ENCODE measurements around the gene EML6.
"Not testable (repeated sequence)": the region's sequence is repeated elsewhere in the genome, so short reads cannot be mapped to it uniquely, and the experiment has no call there.

Gene EML6

GRCh38 chr2:54975598-54976492, 252.4 kb downstream of the EML6 start:
- DNase-seq = no peak

GRCh38 chr2:54977149-54977548, 253.7 kb downstream of the EML6 start:
- no peak for DNase-seq

GRCh38 chr2:54979321-54980044, 256.0 kb downstream of the EML6 start:
- no peak for DNase-seq

- DNase-seq = no peak
These were observed 257.9 kb downstream of the EML6 start for GRCh38 chr2:54981385-54981784.

GRCh38 chr2:54983345-54984220, 260.1 kb downstream of the EML6 start:
- peak; percentile 56 for DNase-seq

GRCh38 chr2:54984476-54984875, 261.0 kb downstream of the EML6 start:
- no peak for DNase-seq

GRCh38 chr2:54986264-54986663, 262.8 kb downstream of the EML6 start:
- DNase-seq = no peak

- DNase-seq = no peak
These were observed 265.1 kb downstream of the EML6 start for GRCh38 chr2:54988612-54989011.

- not testable (repeated sequence) for DNase-seq
These were observed 267.2 kb downstream of the EML6 start for GRCh38 chr2:54990694-54991093.

GRCh38 chr2:54995553-54995952, 272.1 kb downstream of the EML6 start:
- DNase-seq = no peak

GRCh38 chr2:54997826-54998225, 274.4 kb downstream of the EML6 start:
- no peak for DNase-seq

GRCh38 chr2:54999182-54999581, 275.7 kb downstream of the EML6 start:
- DNase-seq = peak; percentile 26

GRCh38 chr2:55000341-55000740, 276.9 kb downstream of the EML6 start:
- no peak for DNase-seq

GRCh38 chr2:55001716-55002115, 278.3 kb downstream of the EML6 start:
- DNase-seq = no peak

GRCh38 chr2:55003706-55004639, 280.5 kb downstream of the EML6 start:
- DNase-seq = no peak

- no peak for DNase-seq
These were observed 282.8 kb downstream of the EML6 start for GRCh38 chr2:55006306-55006705.

GRCh38 chr2:55009277-55010060, 286.0 kb downstream of the EML6 start:
- DNase-seq = no peak

GRCh38 chr2:55010149-55010591, 286.7 kb downstream of the EML6 start:
- DNase-seq = peak; percentile 24

- no peak for DNase-seq
These were observed 287.5 kb downstream of the EML6 start for GRCh38 chr2:55010915-55011314.

- no peak for DNase-seq
These were observed 288.6 kb downstream of the EML6 start for GRCh38 chr2:55011831-55012671.
